Subcutaneous adipose tissue (tissue), 4 donors: ENCODE data around the gene SYNGR3. TPM values are rescaled to one million over a fixed set of nuclear protein-coding genes. Genes with fewer than 3 reads are reported as not detected.

ENCODE experiments used
- total RNA-seq, 4 donors: library from RNA; depleted of rRNA; stranded (reverse); fragments of >200 nt; gene quantifications; one replicate each; pipeline ENCODE4 v1.1.0, GENCODE V29; 2016
- TF ChIP-seq, protein P1 (sequence below): fragments of 450-650 bp; IDR thresholded peaks from one replicate; pipeline ENCODE4 v1.5.1; 2016; ENCODE audit warnings: low read depth, mild to moderate bottlenecking, control low read depth, antibody characterized with exemption, moderate library complexity

SYNGR3 gene
- total RNA-seq, 4 donors from 2014 or later: not detected

DNA sequence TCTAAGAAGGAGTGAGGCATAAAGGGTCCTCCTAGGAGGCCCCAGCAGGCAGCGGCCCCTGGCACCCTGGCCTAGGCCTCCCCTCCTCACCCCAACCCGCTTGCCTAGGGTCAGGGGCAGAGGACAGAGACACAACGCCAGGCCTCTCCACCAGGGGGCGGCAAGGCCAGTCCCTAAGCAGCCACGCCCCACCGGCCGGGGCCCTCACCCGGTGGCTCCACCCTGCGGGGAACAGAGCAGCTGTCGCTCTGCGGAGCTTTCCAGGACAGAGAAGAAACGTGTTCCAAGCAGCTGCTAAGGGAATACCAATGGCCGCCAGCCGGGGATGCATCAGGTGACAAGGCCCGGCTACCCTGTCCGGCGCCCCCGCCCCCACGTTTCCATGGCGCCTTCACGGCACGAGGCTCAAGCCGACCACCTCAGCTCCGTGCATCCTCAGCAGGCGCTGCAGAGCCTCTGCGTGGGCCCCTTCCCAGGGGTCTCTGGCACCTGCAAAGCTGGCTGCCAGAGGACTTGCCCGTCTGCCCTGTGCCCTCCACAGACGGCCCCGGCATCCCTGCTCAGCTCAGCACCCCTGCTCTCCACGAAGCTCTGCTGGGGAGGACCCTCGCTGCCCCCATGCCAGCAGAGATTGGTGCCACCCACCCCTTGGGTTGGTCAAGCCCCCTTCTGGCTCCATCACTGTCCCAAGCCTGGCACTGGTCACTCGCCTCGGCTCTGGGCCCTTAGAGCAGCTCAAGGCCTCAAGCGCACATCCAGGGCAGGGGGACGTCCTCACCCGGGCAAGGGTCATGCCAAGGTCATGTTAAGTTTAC lies 14.3 kb downstream of the SYNGR3 start:
- TF ChIP-seq, protein P1, sequence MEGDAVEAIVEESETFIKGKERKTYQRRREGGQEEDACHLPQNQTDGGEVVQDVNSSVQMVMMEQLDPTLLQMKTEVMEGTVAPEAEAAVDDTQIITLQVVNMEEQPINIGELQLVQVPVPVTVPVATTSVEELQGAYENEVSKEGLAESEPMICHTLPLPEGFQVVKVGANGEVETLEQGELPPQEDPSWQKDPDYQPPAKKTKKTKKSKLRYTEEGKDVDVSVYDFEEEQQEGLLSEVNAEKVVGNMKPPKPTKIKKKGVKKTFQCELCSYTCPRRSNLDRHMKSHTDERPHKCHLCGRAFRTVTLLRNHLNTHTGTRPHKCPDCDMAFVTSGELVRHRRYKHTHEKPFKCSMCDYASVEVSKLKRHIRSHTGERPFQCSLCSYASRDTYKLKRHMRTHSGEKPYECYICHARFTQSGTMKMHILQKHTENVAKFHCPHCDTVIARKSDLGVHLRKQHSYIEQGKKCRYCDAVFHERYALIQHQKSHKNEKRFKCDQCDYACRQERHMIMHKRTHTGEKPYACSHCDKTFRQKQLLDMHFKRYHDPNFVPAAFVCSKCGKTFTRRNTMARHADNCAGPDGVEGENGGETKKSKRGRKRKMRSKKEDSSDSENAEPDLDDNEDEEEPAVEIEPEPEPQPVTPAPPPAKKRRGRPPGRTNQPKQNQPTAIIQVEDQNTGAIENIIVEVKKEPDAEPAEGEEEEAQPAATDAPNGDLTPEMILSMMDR: no peak

DNA sequence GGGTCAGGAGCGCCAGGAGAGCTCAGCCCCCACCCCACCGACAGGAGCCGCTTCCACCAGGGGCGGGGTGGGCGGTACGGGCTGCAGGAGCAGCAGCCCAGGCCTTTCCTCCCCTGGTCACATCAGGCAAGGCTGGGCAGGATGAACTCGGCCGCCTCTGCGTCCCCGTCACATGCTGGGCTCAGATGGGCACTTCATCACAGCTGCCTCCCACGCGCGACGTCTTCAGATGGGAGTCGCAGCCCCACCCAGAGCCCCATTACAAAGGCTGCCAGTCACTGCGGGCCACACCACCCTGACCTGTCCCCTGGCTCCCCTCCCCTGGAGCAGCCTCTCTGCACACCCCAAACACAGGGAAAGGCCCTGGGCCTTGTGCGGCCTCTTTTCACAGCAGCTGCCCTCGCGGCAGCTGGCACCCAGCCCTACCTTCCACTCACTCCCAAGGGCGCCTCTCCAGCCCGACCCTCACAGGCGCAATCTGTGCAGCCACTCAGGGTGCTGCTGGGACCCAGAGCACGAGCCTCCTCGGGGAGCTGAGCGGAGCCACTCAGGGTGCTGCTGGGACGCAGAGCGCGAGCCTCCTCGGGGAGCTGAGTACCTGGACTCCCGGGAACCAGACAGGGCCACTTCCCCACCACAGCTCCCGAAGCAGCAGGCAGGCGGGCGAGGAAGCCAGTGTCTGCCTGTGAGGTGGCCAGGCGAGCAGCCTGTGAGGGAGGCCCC lies 15.2 kb downstream of the SYNGR3 start:
- TF ChIP-seq, protein P1: no peak

DNA sequence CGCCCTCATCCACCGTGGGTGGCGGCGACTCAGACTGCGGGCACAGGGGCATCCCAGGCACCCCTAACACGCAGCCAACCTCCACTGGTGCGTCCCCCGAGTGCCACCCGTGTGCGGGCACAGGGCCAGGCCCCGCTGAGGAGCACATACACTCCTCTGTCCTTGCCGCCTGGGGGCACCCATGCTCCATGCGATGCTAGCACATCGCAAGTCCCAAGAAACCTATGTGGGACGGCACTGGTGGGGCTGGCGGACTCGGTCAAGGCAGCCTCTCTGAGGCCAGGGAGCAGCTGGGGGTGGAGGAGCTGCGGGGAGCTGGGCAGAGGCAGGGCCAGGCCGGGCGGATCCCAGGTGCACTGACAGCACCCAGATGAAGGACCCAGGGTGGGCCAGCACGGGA lies 15.9 kb downstream of the SYNGR3 start:
- TF ChIP-seq, protein P1: no peak

DNA sequence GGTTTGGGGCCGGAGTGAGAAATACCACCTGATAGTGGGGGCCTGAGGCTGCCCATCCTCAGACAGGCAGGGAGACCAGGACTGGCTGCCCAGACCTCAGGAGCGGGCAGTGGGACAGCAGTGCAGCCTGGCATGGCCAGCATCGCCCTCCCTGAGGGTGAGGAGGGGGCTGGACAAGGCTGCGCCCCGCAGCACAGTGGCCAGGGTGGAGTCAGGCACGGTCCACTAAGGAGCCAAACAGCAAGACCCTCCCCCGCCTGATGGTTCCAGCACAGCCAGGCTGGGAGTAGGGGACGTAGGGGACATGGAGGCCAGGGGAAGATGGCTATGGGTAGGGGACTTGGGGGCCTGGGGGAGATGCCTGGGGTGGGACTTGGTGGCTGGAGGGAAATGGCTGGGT lies 16.5 kb downstream of the SYNGR3 start:
- TF ChIP-seq, protein P1: no peak

DNA sequence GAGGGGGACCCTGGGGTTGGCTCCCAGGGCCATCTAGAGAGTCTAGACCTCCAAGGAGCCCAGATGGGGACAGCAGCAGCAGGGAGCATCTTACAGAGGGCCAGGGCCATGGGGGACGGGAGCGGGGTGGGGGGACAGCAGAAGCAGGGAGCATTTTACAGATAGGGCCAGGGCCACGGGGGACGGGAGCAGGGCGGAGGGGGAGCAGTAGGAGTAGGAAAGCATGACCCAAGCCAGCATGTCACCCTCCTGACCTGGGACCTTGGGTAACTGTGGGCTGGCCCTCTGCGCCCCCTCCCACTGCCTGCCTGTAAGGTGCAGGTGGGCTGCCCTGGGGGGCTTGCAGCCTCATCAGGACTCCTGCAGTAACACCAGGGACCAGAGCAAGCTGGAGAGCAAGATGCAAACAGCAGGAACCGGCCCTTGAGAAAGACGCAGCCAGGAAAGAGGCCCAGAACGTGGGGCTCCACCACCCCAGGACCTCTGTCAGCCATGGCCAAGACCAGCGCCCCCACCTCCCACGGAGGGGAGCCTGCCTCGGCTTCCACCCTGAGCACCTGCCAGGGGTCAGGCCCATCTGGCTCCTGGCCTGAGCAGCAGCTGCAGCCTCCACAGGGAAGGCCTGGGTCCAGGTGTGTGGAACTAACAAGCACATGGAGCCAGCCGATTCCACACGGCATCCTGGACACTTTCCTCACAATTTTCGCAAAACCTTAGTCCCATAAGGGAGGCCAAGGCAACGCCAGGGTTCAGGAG lies 17.5 kb downstream of the SYNGR3 start:
- TF ChIP-seq, protein P1: no peak

DNA sequence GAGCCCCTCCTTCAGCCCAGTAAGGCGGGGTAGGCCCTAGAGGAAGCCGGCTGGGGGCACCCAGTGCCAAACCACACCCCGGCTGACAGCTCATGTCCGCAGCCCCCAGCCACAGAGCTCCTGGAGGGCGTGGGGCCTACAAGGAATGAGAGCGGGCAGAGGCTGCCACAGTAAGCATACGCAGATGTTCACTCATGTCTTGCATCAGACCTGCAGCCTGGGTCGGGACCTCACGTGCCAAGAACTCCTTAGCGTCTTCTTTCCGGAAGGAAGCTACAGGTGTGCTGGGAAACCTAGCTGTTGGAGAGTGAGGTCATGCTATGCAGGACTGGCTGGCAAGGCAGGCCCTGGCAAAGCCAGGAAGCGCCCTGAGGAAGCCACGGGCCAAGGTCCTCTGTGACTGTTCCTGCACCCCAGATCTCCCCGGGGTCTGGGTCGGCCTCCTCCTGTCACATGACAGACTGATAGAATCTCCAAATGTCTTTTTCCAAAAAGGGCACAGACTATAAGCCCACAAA lies 18.3 kb downstream of the SYNGR3 start:
- TF ChIP-seq, protein P1: no peak

DNA sequence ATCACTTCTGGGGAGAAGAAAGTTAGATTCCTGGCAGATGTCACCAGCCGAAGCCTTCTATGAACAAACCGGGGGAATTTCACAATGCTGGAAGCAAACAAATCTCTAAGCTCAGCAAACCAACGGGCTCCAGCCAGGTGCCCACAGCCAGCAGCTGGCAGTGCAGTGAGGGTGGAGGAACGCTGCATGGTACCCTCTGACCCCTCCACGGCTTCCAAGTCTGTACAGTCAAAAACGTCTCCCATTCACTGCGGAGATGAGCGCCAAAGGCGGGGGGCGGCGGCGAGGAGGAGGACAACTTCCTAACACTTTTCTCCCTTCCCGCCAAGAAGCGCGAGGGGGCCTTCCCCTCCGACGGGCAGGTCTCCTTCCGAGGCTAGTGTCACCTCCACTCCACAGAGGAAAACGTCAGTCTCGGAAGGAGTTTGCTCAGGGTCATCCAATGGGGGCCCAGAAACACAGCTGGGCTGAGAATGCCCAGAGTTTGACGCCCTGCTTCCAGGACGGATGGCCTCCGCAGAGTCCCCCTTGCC lies 18.9 kb downstream of the SYNGR3 start:
- TF ChIP-seq, protein P1: no peak
